NCI-H1105 treated with DMSO at 0.1 percent for 48 hours (cell line): Measurements from ENCODE around the gene ERN1.

Experiments used
- DNase-seq: peaks from one replicate; lab custom pipeline; 2025; lab: John Stamatoyannopoulos, UW

Gene ERN1

DNA sequence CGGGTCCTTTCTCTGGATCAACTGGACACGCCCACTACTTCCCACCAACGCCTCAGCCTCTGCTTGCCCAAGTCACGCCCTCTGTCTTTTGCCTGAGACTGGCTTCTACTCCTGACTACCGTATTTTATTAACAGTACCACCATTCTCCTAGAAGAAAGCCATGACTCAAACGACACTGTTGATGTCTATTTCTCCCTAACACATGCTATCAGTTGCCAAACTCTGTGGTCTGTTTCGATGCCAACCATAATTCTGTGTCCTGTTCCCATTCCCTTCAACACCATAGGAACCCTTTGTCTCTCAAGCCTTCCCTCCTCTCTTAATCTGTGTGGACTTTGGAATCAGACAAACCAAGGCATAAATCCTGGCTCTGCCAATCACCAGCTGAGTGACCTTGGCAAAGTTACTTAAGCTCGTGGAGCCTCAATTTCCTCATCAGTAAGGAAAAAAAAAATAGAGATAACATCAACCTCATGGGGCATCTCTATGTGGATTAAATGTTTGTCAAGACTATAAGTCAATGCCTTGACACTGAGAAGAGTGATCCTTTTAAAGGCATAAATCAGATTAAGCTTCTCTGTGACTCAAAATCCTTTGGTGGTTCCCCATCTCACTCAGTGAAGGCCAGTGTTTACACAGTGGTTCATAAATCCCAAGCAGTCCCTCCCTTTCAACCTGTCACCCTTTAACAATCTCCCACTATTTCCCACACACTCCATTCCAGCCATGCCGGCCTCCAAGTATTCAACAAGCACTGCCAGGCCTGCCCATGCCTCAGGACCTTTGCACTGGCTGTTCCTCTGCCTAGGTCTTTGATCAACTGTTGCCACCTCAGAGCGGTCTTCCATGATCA is 45.6 kb downstream of the ERN1 start:
- DNase-seq, result no peak

GRCh38 chr17:64083563-64084085 is 46.3 kb downstream of the ERN1 start:
- no peak for DNase-seq

DNA sequence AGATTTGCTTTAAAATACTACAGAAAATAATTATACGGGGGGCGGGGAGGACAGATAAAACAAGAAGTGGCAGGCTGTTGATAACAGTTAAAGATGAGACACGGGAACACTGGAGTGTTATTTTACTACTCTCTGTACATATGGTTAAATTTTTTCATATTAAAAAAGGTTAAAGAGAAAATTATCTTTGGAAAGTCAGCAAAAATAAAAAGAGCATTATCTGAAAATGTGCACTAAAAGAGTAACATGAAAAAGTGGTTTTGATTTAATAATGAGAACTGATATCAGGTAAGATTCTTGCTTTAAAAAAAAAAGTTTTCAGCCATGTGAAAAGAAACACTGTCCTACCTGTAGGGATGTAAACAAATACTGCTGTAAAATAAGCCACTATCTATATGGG is 46.9 kb downstream of the ERN1 start:
- DNase-seq, result no peak

DNA sequence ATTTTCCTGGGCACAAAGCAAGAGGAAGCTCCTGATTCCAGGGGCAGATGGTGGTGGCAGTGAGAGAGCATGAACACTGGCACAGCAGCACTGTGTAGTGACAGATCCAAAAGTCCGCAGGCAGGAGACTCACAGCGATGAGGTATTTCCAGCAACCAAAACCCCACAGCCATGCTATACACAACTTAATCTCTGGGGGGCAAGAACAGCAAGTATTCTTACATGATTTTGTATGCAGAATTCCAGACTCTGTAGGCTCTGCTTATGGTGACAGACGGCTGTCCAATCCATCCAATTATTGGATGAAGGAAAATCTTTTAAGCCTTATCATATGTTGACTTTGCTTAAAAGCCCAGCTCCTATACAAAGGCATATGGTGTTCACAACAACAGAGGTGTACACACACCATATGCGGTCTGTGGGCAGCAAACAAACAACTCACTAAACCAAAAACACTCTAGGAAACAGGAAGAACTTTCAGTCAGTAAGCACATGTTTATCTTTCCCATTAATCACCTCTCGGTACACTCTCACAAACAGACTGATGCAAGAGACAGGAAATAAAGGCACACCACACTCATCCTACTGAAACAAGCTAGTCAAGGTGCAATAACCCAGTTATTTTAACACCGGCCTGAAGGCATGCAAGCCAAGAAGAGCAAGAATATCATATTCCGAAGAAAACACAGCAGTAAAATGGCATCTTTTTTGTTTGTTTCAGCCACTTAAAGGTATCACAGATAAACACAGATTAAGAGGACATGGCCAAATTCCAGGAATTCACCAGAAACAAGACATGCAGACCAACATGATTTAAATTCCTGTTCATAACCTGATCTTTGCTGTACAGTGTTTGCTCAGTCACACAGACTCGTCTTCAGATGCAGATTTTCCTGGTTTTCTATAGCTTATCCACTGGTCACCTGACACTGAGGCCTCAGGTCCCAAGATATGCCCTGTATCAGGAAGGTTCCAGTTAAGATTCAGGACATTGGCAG is 47.8 kb downstream of the ERN1 start:
- DNase-seq, result no peak

- no peak for DNase-seq
These were observed 49.7 kb downstream of the ERN1 start for GRCh38 chr17:64080174-64080618.

- DNase-seq, result no peak
These were observed 52.6 kb downstream of the ERN1 start for GRCh38 chr17:64077379-64077778.

- DNase-seq, result no peak
These were observed 54.0 kb downstream of the ERN1 start for GRCh38 chr17:64075913-64076312.

- no peak for DNase-seq
These were observed 55.1 kb downstream of the ERN1 start for GRCh38 chr17:64074704-64075426.

DNA sequence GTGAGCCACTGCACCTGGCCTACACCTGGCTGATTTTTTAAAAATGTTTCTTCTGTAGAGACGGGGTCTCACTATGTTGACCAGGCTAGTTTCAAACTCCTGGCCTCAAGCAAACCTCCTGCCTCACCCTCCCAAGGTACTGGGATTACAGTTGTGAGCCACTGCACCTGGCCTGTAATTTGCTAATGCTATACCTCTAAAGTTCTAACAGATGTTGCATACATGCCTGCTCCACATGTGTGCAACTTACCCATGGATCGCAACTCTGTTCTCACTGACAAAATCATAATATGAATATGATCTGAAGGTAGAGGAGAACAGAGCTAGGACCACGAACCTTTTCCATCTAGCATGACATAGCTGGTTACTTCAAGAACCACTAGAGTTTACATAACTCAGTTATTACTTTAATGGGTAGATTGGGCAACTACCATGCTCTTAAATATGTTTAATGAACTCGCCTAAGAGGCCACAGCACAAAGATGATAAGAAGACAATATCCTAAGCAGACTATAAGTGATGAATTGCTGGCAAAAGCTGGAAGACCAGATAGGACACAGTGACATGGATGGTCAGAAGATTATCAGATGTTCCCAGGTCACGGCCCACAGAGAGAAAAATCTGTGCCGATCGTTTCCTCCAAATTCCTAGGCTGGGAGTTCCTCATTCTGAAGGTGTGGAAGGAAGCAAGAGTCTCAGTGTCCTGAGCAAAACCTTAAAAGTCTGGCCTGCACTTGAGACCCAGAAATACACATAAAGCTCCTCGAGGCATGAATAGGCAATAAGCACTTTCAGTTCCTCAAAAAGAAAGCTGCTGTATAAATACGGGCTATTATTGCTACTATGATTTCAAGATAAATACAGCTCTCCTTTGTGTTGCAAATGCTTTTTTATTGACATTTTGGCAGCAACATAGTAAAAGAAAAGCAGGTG is 55.9 kb downstream of the ERN1 start:
- DNase-seq, result peak; percentile 68

DNA sequence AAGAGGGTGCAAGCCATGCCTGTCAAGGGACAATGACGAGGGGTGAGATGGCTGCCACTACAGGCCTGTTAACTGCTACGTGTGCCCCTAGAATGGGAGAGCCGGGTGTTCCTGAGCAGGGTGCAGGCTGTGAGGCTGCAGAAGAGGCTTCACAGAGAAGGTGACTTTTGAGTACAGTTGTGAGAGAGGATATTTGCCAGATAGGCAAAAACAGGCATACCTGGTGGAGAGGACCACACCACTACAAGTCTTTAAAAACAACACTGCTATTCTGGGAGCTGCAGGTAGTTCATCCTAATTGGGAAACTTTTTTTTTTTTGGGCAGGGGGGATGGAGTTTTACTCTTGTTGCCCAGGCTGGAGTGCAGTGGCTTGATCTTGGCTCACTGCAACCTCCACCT is 58.8 kb downstream of the ERN1 start:
- no peak for DNase-seq

GRCh38 chr17:64070213-64070612 is 59.7 kb downstream of the ERN1 start:
- DNase-seq, result no peak

DNA sequence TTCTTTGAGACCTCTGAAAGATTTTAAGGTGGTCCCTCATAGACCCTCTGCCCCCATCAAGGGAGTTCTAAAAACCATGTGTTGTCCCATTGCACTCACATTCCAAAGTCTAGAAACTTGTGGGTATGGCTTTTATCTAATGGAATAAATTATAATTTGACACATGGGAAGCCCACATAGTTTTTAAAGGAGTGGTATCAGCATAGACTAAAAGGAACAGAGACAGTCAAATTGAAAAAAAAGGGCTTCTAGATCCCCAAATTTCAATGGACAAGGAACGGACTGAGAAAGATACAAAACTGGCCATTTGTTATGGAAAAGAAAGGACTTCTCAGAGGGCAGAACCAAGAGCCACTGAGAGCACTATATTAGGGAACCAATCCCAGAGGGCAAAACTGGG is 60.8 kb downstream of the ERN1 start:
- no peak for DNase-seq

GRCh38 chr17:64067657-64068056 is 62.3 kb downstream of the ERN1 start:
- DNase-seq, result no peak

DNA sequence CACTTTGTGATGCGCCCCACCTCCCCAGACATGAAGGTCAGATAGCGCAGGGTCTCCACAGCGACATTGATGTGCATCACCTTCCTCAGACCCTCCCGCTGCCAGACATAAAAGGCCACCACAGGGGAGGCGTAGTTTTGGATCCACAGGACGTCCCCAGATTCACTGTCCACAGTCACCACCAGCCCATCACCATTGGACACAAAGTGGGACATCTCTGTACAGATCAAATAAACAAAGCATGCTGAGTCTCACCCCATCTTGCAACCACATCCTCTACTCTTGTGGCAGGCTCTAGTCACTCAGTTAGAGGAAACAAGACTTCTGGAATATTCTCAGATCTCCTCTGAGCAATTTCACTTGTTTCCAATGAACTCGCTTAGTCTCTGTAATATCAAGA is 63.2 kb downstream of the ERN1 start:
- no peak for DNase-seq

- no peak for DNase-seq
These were observed 64.8 kb downstream of the ERN1 start for GRCh38 chr17:64065161-64065560.

DNA sequence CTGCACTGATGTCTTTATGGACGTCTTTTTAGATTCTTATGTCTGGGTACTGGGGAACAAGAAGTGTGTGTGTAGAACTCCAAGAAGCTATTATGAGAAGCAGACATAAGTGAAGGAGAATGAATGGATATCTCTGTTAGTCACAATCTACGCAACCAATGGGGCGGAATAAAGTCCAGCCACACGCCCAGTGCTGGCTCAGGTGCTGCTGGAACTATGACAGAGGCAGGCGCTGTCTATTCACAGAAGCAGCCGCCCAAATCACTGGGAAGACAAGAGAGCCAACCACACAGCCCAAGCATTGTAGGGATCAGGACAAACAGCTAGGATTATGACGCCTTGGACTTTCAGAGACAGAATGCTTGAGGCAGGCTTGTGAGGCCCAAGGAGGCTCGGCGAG is 65.6 kb downstream of the ERN1 start:
- no peak for DNase-seq

DNA sequence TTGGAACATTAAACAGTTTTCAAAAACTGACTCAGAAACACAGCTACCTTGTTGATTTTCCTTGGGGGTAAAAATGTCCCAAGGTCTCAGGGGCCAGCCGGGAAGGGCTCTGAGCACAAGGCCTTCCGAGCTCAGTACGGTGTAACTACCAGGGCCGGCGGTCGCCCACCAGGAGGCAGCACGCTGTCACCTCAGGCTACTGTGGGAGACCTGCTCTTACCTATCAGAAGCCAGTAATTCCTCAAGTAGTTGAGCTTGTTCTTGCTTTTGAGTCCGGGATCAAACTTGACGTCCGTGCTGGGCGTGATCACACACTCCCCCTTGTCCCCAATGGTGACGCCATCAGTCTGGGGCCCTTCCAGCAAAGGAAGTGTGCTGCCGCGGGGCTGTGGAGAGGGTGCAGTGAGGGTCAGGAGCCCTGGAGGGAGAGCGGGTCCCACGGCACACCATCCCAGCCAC is 66.1 kb downstream of the ERN1 start:
- DNase-seq, result no peak

- DNase-seq, result no peak
These were observed 66.9 kb downstream of the ERN1 start for GRCh38 chr17:64063088-64063487.

GRCh38 chr17:64061178-64061898 is 68.6 kb downstream of the ERN1 start:
- no peak for DNase-seq

GRCh38 chr17:64060331-64060730 is 69.6 kb downstream of the ERN1 start:
- DNase-seq, result no peak
